OCI-M2 (cell line): ENCODE results near the gene BABAM2.
"Not testable (repeated sequence)": the region's sequence is repeated elsewhere in the genome, so short reads cannot be mapped to it uniquely, and the experiment has no call there.

Experiments used
- DNase-seq: peaks from one replicate; lab custom pipeline; 2025; ENCODE audit not compliant: unreplicated experiment; lab: John Stamatoyannopoulos, UW

BABAM2 gene

DNA sequence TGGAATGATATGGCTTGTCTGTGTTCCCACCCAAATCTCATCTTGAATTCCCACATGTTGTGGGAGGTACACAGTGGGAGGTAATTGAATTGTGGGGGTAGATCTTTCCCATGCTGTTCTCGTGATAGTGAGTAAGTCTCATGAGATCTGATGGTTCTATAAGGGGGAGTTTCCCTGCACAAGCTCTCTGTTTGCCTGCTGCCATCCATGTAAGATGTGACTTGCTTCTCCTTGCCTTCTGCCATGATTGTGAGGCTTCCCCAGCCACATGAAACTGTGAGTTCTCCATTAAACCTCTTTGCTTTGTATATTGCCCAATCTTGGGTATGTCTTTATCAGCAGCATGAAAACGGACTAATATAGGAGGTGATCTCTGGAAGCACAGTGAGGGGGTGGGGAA lies 78.4 kb downstream of the BABAM2 start:
- DNase-seq: not testable (repeated sequence)

DNA sequence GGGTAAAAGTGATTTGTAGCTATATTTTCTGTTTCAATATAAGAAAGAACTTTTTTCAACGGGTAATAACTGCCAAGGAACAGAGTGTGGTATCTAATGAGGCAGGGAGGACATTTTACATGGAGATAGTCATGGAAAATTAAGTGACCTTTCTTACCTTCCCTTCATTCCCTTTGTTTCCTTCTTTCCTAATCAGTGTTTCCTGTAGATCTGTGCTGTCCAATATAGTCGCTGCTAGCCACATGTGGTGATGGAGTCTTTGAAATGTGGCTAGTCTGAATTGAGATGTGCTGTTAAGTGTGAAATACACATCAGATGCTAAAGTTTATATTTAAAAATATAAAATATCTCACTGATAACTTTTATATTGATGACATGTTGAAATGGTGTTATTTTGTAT lies 81.8 kb downstream of the BABAM2 start:
- no peak for DNase-seq

DNA sequence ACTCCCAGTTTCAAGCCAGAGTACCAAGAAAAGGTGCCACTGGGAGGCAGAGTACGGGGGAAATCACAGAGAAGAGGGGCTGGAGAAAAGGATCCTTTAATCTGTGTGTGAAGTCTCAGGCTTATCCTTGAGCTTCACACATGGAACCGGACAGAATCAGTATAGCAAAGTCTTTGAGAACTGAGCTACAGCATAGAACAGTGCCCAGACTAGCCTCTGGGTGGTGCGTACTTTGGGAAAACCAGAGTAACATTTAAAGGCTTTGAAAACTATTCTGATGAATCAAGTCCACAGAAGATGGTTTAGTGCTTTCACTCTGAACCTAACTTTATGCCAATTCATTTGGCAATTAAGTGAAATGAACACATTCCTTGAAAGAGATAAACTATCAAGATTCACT lies 83.1 kb downstream of the BABAM2 start:
- DNase-seq: no peak

DNA sequence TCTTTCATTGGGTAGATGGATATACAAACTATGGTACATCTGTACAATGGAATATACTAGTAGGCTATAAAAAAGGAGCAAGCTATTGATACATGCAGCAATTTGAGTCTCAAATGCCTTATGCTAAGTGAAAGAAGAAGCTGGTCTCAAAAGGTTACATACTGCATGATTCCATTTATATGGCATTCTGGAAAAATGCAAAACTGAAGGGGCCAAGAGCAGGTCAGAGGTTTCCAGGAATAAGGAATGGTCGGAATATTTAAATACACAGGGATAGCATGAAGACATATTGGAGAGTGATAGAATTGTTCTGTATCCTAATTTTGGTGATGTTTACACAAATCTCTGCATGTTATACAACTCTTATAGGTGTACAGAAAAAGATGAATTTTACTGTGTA lies 85.8 kb downstream of the BABAM2 start:
- no peak for DNase-seq

DNA sequence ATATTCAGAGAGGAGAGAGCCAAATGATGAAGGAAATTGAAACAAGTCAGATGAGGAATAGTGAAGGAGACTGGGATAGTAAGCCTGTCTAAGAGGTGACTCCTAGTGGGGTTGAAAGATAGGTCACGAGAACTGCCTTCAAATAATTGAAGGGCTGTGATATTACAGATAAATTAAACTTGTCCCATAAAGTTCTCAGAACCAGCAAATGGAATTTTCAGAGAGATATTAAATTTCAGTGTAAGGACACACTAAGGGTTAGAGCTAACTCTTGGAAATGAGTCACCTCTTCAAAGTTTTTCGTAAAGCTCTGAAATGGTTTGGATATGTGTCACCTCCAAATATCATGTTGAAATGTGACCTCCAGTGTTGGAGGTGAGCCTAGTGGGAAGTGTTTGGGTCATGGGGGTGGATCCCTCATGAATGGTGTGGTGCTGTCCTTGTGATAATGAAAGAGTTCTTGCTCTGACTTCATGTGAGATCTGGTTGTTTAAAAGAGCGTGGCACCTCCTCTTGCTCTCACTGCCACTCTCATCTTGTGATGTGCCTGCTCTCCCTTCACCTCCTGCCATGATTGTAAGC lies 87.3 kb downstream of the BABAM2 start:
- DNase-seq: no peak

DNA sequence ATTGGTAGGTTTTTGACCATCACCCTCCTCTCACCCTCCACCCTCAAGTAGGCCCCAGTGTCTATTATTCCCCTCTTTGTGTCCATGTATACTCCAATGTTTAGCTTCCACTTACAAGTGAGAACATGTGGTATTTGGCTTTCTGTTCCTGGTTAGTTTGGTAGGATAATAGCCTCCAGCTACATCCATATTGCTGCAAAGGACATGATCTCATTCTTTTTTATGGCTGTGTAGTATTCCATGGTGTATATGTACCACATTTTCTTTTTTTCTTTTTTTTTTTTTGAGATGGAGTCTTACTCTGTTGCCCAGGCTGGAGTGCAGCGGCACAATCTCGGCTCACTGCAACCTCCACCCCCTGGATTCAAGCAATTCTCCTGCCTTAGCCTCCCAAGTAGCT lies 88.2 kb downstream of the BABAM2 start:
- not testable (repeated sequence) for DNase-seq

DNA sequence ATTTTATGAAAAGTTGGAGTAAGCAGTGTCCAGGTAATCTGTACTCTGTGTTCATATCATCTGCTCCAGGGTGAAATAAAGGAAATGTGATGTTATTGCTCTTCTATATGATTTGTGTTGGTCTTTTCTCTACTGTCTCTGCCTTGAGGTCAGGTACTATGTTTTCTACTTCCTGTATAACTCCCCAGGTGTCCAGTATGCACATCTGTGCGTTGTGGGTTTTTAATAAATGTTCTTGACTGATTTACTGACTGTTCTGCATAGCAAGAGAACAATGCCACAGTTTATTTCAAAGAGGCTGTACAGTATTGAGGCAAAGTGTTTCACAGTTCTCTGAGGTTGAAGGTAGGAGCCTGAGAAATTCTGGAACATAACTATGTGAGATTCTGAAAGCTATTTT lies 89.7 kb downstream of the BABAM2 start:
- no peak for DNase-seq

DNA sequence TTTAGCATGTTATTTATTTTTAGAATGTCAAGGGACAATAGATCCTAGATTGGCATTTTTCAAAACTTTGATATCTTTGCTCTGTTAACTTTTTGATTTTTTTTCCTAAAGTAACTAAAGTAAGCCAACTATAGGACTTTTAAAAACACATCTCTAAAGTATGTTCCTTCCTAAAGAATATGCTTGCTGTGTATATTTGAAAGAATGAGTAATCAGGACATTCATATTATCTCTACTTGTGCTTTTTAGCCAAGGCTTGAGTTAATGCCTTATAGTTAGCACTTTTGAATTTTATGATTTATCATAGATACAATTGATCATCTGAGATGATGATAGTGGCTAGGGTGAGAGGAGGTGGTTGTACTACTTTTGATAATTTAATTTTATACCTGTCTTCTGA lies 93.6 kb downstream of the BABAM2 start:
- no peak for DNase-seq

DNA sequence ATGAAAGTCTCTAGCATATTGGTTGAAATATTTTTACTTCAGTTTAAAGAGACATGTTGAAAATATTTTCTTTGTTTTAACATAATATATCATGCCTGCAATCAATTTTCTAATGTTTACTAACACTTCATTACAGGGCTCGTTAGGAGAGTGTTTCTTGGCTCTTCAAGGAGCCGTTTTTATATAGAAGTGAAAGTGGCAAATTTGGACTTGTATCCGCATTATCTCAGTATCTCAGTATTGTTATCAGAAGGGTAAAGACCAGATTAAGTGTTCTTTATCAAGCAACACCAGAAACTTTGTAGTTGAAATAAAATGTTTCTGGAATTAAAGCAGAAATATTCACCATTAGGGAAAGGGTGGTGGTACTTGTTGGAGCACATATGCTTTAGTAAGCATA lies 97.8 kb downstream of the BABAM2 start:
- no peak for DNase-seq

DNA sequence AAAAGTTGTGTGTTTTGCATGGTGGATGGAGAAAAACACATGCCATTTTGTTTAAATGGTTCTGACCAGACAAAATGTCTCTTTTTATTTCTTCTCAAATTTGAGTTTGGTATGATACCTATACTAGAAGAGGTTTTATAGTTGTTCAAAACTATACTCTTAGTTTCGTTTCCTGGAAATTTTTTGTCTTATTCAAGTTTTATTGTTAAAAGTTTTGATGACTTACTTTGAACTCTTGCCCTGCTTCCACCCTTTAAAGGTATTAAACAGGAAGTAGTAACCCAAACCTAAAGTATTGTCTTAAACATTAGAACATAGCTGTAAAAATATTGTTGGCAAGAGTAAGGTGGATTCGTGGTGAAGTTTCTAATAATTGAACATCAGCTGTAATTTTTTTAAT lies 98.2 kb downstream of the BABAM2 start:
- DNase-seq: no peak

DNA sequence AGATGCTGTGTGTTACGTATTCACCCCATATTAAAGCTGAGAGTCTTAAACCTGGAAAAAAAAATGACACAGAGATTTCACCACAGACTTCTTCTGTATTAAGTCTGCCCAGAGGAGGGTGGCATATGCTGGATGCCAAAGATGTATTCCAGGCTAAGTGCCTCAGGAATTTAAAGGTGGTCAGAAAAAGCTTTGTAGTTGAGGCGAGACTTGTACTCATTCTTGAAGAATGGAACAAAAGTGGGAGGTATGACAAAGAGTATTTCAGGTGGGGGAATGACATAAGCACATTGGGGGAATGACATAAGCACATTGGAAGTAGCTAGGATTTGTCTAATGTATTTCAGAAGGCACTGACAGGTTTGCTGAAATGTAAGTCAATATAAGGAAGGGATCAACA lies 98.6 kb downstream of the BABAM2 start:
- no peak for DNase-seq

DNA sequence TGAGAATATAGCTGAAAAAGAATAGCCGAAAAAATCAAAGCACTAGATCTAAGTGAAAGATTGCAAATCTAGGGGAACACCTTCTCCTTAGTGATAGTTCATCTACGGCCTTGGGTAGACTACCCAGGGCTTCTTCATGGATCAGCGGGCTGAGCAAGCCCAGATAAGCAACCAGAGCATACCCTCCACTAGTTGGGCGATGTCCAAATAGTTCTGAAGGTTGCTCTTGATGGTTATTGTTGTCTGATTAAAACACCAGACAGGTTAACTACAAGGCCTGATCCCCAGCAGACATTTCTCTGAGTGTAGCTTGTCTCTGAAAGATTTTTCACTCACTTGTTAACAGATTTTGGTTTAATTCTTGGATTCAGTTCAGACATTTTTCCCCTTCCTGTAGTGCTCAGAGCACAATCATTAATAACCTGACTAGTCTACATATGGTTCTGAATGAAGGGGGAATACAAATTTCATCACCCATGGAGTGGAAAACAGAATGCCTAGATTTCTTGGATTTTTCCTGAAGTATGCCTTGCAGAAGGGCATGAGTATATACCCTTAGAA lies 99.6 kb downstream of the BABAM2 start:
- DNase-seq: no peak

DNA sequence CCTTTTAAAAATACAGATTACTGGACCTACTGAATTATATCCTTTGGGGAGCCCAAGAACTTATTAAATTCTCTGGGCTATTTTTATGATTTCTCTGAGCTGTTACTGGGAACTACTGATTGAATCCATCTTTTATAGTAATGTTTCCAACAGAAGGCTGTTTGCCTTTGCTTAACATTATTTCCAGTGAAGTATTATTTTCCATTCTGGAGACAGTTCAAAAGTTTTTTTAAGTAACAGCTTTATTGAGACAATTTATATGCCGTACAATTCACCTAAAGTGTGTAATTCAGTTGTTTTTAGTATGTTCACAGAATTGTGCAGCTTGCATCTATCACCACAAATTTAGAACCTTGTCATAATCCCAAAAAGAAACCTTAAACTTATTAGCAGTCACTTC lies 100.6 kb downstream of the BABAM2 start:
- DNase-seq: no peak

DNA sequence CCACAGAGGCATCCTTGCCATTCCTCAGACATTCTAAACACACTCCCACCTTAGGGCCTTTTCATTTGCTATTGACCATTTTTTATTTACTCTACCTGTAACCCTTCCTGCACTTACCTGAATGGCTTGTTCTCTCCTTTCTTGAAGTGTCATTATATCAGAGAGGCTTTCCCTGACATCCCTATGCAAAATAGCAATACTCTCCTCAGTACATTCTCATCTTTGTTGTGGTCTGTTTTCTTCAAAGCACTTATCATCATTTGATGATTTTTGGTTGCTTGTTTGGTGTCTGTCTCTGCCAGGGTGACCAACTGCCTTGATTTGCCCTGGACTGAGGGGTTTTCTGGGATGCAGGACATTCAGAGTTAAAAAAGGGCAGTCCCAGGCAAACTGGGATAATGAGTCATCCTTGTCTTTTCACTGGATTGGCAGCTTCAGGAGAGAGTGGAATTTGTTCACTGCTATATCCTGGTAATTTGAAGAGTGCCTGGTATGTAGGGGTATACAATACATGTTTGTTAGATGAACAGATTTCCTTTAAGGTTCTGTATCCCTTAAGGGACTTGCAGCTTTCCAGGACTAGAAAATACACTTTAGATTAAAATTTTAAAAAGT lies 102.4 kb downstream of the BABAM2 start:
- no peak for DNase-seq

DNA sequence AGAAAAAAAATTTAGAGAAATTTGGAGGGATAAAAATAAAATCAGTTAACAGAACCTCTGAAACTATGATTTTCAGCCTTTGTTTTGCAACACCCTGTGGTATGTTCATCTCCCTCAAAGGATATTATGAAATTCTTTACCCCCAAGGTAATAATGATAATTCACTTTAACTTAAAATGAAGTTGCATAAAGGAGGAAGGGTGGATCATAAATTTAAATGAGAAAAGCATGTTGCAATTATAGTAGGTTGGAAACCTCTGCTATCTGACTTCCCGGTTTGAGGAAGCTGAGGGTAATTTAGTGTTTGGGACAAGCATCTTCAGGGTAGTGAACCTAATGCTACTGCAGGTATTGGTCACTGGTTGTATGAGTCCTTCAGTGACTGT lies 102.9 kb downstream of the BABAM2 start:
- DNase-seq: no peak

DNA sequence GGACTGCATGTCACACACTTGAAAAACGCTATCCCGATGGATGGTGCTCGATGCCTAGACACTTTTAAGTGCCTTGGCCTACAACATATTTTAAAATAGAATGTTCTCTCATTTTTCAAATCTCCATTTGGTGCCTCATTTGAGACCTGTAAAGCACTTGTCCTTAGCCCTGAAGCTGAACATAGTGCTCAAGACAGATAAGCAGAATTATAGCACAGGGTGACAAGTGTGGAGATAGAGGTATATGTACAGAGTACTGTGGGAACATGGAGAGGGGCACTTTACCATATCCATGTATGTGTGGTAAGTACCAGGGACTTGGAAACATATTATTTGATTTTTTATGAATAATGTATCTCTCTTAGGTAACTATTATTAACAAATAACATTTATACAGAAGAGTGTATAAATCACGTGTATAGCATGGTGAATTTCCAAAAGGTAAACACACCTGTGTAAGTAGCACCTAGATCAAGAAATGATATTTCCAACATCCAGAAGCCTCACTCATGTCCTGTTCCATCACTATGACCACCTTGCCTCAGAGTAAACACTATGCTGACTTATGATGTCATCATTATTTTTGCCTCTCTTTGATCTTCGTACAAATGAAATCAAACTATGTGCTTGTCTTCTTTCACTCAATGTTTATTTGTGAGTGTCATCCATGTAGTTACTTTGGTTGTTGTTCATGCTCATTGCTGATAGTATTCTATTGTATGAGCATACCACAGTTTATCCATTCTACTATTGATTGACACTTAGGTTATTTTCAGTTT lies 103.6 kb downstream of the BABAM2 start:
- DNase-seq: no peak

DNA sequence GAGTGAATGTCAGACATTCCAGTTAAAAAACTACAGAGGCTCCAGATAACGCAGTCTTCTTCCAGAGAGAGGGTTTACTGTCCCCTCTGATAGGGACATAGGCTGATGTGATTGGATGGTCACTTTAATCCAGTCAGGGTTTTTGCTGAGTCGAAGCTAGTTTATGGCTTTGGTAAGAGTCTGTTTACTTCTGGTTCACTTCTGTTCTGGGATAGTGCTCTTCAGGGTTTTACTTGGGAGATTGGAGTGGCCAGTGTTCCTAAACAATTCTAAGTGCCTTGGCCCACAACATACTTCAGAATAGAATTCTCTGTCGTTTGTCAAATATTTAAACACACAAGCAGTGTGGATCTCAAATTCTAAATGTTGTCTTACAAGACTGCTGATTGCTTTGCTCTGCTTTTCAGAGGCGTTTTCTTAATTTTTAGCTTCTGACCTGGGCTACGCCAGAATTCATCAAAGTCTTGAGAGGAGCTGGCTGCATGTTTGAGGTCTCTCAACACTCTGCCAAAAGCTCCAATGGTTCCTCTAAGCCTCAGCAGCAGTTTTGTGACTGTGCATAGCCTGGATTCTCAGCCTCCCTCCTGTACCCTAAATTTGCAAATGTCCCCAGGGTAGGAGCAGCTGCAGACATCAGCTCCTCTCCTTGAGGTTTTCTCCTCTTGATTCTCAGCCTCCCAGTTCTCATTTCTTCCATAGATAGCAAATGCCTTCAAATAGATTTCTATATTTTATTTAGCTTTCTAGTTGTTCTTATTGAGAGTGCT lies 105.8 kb downstream of the BABAM2 start:
- DNase-seq: no peak

DNA sequence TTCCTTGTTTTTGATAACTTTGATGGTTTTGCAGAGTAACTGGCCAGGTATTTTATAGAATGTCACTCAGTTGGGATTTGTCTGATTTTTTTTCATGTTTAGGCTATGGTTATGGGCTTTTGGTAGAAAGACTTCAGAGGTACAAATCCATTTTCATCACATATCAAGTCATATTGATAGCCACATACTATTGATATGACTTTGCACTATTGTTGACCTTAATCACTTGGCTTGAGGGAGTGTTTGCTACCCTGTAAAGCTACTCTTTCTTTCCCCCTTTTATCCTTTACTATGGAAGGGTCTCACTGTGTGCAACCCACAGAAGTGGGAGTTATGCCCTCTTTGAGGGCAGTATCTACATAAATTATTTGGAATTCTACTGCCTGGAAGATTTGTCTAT lies 109.8 kb downstream of the BABAM2 start:
- DNase-seq: no peak

DNA sequence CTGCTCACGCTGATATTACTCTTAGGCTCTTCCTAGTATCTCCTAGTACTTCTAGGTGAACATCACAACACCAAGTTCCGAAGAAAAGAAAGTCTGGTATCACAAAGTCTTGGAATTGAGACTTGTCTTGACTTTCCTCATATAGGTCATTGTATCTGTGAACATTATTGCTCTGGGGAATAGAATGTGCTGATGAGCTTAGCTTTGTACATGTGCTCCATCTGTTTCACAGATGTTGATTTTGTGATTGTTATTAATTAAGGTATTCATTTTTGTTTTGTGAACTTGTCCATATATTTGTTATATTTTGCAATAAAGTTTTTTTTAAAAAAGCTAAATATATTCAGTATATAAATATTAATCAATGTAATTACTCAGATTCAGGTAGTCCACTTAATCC lies 111.7 kb downstream of the BABAM2 start:
- DNase-seq: no peak

DNA sequence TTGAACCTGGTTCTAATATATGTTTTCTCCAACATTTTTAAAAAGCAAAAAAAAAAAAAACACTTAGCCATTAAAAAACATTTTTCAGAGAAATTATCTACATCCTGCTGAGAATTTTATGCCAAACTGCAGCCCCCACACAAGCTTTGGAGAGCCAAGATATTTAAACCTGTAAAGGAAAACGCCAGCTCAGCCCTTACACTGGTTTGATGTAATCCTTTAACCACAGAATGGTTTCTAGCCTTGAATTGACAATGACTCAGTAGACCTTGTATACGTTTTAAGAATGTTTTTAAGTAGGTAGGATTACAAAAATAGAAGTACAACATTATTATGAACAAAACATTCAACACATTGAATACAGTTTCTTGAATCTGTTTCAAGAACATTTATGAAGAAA lies 113.6 kb downstream of the BABAM2 start:
- DNase-seq: no peak

DNA sequence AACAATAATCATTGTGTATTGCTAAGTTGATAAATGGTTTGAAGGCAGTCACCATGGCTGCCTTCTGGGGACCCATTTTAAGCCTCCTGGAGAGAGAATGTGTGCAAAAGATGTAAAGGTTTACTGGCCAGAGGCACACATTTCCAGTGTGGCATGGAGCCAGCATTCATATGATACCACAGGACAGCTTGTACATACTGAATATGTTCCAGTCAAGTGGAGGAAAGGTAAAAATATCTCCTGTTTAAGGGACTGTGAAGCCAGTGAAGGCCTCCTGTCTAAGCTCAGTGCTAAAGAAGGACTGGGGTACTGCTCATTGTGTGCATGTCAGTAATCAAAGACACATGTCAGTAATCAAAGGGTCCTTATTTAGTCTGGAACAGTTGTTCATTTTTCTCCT lies 119.2 kb downstream of the BABAM2 start:
- DNase-seq: no peak

DNA sequence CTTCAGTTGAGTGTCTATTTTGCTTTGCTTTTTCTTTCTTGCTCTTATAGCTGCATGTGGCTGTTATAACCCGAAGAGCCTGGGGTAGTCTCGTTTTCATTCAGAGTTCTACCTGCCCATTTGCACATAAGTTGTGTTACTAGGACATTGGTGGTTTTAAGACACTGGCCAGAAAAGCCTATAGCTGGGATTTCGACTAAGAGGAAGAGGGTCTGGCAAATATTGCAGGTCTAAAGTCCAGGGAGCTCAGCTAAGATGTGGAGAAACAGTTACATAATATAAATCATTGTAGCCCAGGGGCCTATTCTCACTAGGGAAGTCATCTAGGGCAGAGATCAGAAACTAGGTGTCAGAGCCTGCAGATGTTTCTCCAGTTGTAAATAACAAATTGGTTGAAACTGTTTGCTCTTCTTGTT lies 120.8 kb downstream of the BABAM2 start:
- DNase-seq: no peak
